NCI-H2196 treated with DMSO at 0.1 percent for 48 hours (cell line): ENCODE data around the gene KAT14.
"Not testable (repeated sequence)": the region's sequence is repeated elsewhere in the genome, so short reads cannot be mapped to it uniquely, and the experiment has no call there.

ENCODE experiments used
- DNase-seq: peaks from one replicate; lab custom pipeline; 2025; ENCODE audit not compliant: unreplicated experiment; lab: John Stamatoyannopoulos, UW

Gene KAT14

GRCh38 chr20:18156045-18156444 lies 18.4 kb downstream of the KAT14 start:
- DNase-seq = no peak

- no peak for DNase-seq
Observed at GRCh38 chr20:18164356-18164755, 26.7 kb downstream of the KAT14 start.

DNA sequence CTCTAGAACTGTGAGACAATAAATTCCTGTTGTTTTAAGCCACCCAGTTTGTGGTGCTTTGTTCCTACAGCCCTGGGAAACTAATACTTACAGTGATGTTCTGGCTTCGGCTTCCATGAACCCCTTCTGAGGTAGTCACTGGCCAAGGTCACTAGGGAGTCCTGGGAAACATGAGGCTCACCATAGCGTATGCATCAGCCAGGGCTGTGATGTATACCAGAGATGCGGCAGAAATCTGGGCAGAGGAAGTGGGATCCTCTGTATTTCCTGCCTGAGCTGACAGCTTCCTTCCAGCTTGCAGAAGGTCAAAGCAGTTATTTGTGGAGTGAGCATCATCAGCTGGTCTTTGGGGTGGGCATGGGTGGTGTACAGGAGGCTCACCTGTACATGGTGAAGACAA lies 27.9 kb downstream of the KAT14 start:
- no peak for DNase-seq

DNA sequence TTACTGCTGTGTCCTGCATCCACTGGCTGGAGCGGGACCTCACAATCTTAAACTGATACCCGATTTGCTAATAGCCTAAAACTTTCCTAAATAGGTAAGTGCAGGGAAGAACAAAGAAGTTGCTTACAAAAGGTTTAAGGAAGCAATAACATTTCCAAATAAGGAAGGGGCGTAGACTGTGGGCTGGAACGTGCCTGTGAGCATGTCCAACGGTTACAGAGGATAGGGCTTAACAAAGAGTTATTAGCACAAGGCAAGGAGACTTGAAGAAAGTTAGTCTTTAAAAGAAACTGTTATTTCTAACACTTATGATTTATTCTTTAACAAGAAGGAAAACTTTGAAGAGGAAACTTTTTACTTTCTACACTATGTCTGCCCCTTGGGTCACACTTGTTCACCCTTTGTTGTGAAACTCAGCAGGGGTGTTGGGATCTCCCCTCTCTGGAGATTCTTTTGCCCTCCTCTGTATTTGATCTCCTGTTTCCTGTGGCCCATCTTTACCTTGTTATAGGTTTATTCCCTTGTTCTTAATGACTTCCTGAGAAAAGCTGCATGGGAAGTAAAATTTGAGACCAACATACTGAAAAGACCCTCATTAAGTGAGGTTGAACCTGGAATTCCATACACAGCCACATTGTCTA lies 28.7 kb downstream of the KAT14 start:
- no peak for DNase-seq

DNA sequence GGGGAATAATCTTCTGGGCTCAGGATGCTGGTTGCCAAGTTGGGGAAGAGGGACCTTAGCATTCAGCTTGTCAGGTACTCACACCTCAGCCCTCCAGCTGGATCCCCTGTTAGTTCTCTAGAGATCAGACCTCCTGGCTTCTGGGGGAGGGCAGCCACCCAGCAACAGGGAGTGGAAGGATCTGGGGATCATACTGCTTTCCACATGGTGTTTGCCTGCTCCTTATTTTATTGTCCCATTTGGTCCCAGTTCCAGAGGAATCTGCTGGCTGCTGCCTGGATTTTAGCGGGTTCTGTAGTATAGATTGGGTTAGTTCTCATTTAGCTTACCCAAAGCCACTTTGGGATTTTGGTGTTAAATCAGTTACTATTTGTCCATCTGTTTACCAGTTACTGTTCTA lies 29.3 kb downstream of the KAT14 start:
- DNase-seq = no peak

DNA sequence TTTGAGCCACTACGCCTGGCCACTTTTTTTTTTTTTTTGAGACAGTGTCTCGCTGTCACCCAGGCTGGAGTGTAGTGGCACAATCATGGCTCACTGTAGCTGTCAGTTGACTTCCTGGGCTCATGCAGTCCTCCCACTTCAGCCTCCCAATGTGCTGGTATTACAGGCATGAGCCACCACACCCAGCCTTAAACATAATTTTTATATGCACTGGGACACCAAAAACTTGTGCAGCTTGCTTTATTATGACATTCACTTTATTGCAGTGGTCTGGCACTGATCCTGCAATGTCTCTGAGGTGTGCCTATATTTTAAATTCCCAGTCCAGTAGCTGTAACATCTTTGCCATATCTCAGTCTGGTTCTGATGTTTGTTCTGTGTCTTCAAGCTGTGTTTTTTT lies 34.7 kb downstream of the KAT14 start:
- no peak for DNase-seq

DNA sequence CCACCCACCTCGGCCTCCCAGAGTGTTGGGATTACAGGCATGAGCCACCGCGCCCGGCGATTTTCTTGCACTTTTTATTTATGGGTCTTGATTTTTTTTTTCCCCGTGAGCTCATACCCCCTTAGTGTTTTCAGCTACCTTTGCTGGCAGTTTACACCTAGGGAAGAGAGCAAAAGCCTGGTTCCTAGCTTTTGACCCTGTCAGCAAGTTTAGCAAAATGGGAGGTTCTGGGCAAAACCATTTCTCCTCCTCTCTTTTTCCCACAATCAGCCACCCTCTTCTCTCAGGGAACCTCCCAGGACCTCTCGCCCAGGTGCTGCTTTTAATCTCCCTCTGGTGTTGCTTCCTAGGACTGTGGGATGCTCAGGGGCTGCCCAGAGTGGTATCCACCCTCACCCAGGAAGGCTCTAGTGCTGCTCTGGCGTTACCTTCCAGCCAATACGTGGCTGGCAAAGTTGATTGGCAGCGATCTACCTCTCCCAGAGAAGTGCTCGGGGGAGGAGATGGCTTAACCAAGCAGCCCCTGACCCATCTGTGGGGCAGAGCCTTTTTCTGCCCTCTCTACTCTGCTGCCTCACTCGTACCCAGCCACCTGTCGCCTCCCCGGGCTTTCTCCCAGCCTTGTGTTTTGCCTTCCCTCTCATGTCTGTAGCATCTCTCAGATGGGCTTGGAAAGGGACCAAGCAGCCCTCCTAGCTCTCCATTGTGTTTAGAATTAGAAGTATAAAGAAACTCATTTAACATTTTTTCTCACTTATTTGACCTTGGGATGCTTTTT lies 37.4 kb downstream of the KAT14 start:
- DNase-seq = no peak

DNA sequence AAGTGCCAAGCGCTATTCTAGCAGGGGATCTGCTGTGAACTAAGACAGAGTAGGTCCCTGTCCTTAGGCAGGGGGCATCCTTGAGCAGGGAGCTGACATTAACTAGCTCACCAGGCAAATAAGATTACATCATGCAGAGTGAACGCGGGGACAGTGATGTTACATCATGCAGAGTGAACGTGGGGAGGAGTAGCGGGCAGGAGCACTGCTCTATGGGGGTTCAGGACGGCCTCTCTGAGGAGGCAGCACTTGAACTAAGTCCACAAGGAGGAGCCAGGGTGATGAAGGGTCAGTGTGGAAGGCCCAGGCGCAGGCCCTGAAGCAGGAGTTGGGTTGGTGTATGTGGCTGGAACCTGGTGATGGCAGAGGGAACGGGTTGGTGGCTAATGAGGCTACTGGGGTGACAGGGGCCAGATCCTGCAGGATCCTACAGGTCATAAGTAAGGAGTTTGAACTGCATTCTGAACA lies 38.7 kb downstream of the KAT14 start:
- DNase-seq = no peak

- DNase-seq = not testable (repeated sequence)
Observed at GRCh38 chr20:18180366-18180765, 42.7 kb downstream of the KAT14 start.

DNA sequence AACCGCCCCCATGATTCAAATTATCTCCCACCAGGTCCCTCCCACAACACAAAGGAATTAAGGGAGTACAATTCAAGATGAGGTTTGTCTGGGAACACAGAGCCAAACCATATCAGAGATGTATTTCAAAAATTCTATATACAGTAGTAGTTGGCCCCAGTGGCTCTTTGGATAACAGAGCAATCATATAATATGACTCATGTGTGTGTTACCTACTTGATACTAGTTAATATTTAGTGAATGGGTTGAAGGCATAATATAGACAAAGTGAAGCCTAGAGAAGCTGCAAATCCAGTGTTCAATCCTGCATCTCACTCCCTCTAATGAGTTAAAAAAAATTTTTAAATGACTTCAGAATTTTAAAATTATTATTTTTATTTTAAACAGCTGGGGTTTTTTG lies 43.2 kb downstream of the KAT14 start:
- DNase-seq = no peak

- DNase-seq = no peak
Observed at GRCh38 chr20:18187020-18187419, 49.4 kb downstream of the KAT14 start.

DNA sequence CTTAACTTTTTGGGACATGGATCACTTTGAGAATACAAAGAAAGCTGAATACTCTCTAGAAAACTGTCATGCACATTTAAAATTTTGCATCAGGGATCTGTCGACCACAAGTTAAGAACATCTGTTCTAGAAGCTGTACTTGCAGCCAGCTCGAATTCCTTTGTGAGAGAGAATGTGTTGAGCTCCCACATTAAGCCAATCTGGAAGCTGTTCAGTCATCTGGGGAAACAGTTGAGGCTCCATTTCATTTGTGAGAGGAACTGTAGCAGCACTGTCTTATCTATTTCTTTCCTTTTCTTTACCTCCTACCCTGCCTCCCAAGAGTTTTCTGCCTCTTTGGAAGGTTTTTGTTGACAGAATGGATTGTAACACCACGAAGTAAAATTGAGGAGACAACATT lies 50.8 kb downstream of the KAT14 start:
- DNase-seq = no peak

- DNase-seq = no peak
Observed at GRCh38 chr20:18190338-18191233, 52.9 kb downstream of the KAT14 start.

- no peak for DNase-seq
Observed at GRCh38 chr20:18191306-18191705, 53.6 kb downstream of the KAT14 start.

DNA sequence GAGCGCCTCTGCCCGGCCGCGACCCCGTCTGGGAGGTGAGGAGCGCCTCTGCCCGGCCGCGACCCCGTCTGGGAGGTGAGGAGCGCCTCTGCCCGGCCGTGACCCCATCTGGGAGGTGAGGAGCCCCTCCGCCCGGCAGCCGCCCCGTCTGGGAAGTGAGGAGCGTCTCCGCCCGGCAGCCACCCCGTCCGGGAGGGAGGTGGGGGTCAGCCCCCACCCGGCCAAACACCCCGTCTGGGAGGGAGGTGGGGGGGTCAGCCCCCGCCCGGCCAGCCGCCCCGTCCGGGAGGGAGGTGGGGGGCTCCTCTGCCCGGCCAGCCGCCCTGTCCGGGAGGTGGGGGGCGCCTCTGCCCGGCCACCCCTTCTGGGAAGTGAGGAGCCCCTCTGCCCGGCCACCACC lies 56.8 kb downstream of the KAT14 start:
- not testable (repeated sequence) for DNase-seq

GRCh38 chr20:18195931-18196330 lies 58.3 kb downstream of the KAT14 start:
- DNase-seq = no peak

GRCh38 chr20:18197382-18198070 lies 59.9 kb downstream of the KAT14 start:
- no peak for DNase-seq

- DNase-seq = no peak
Observed at GRCh38 chr20:18202966-18203365, 65.3 kb downstream of the KAT14 start.

DNA sequence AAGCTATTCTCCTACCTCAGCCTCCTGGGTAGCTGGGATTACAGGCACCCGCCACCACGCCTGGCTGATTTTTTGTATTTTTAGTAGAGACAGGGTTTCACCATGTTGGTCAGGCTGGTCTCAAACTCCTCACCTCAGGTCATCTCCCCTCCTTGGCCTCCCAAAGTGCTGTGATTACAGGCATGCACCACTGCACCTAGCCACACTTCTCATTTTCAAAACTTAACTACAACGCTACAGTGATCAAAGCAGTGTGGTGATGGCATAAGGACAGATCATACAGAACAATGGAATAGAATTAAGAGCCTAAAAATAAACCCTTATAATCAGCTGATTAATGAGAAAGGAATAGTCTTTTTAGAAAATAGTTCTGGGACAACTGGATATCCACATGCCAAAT lies 66.0 kb downstream of the KAT14 start:
- DNase-seq = not testable (repeated sequence)

DNA sequence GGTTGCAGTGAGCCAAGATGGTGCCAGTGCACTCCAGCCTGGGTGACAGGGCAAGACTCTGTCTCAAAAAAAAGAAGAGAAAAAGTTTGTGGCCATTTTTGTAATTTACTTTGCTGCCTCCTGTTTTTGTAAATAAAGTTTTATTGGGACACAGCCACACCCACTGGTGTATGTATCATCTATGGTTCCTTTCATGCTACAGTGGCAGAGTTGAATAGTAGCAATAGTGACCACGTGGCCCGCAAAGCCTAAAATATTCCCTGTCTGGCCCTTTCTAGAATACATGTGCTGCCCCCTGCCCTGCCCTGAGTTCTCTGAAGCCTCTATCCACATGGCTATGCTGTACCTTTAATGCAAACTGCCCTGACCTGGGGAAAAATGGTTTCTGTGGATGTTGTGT lies 75.3 kb downstream of the KAT14 start:
- DNase-seq = no peak

- DNase-seq = no peak
Observed at GRCh38 chr20:18215566-18215965, 77.9 kb downstream of the KAT14 start.
